Panc1 (cell line): ENCODE data around the gene ASIC3.

Source experiments
- CTCF ChIP-seq: fragments of 450-650 bp; IDR thresholded peaks from 2 replicates; pipeline ENCODE4 v1.5.1; 2017; ENCODE audit warnings: mild to moderate bottlenecking
- POLR2AphosphoS5 ChIP-seq: IDR thresholded peaks from 2 replicates; pipeline ENCODE4 v1.6.1; 2012; ENCODE audit warnings: mild to moderate bottlenecking, low read depth, low read length, moderate library complexity
- REST ChIP-seq, 2 experiments: IDR thresholded peaks; 2 replicates each; pipeline ENCODE4 v1.6.1; 2011 to 2012; ENCODE audit warnings: low read depth in 2 of 2, control low read depth in 1 of 2, low read length in 1 of 2, mild to moderate bottlenecking in 1 of 2, moderate library complexity in 1 of 2; ENCODE audit not compliant: insufficient read depth in 1 of 2
- SIN3A ChIP-seq: IDR thresholded peaks from 2 replicates; pipeline ENCODE4 v1.6.1; 2012; ENCODE audit warnings: low read depth, mild to moderate bottlenecking, low read length, moderate library complexity, borderline replicate concordance; ENCODE audit not compliant: insufficient read depth

DNA sequence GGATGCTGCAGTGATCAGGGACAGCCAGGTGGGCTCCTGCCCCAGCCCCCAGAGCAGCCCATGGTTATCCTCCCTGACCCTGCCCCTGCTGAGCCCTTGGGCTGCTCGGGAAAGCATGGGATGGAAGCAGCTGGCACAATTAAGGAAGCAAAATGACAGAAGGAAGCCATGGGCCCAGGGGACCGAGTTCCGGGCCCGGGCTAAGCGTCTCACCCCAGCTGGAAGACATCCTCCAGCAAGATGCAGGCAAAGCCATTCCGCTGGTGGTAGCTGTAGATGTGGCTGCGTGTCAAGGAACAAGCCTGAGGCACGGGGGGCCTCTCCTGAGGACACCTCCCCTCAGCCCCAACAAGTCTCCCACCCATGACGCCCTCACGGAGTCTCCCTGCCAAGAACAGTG is 25.1 kb upstream of the ASIC3 start:
- no peak for TF ChIP-seq CTCF
- TF ChIP-seq REST (IDR thresholded peaks at IDR 0.05; ENCODE audit: insufficient read depth in 1 of 2, low read depth in 2 of 2, low read length in 1 of 2) = no peak
- no peak for TF ChIP-seq POLR2AphosphoS5
- TF ChIP-seq SIN3A = no peak
